Glomerular endothelial cell (primary cell): ENCODE results near the gene FASTKD1. TPM values are rescaled to one million over a fixed set of nuclear protein-coding genes. Genes with fewer than 3 reads are reported as not detected.
"Not testable (repeated sequence)": the region's sequence is repeated elsewhere in the genome, so short reads cannot be mapped to it uniquely, and the experiment has no call there.

Experiments
- DNase-seq: peaks from one replicate; pipeline ENCODE4 v3.0.0-alpha.2; 2011; ENCODE audit warnings: low read depth, low spot score; ENCODE audit errors: extremely low read depth
- total RNA-seq: library from RNA; depleted of rRNA; stranded (reverse); fragments of >200 nt; gene quantifications from 2 replicates; pipeline ENCODE4 v1.2.3, GENCODE V29; 2015

Gene FASTKD1
- total RNA-seq, 1 donor from 2014 or later = 25.7 TPM

GRCh38 chr2:169571571-169571970 is 2.1 kb downstream of the FASTKD1 start:
- no peak for DNase-seq

- DNase-seq = not testable (repeated sequence)
Measured at GRCh38 chr2:169570752-169571151, 2.9 kb downstream of the FASTKD1 start.

GRCh38 chr2:169569948-169570347 is 3.7 kb downstream of the FASTKD1 start:
- DNase-seq = no peak

- no peak for DNase-seq
Measured at GRCh38 chr2:169565686-169566085, 8.0 kb downstream of the FASTKD1 start.

GRCh38 chr2:169562519-169562918 is 11.1 kb downstream of the FASTKD1 start:
- DNase-seq = no peak

- DNase-seq = not testable (repeated sequence)
Measured at GRCh38 chr2:169562084-169562483, 11.6 kb downstream of the FASTKD1 start.

- DNase-seq = no peak
Measured at GRCh38 chr2:169561364-169561763, 12.3 kb downstream of the FASTKD1 start.

GRCh38 chr2:169546756-169547155 is 26.9 kb downstream of the FASTKD1 start:
- no peak for DNase-seq

- no peak for DNase-seq
Measured at GRCh38 chr2:169542433-169542832, 31.2 kb downstream of the FASTKD1 start.

- DNase-seq = no peak
Measured at GRCh38 chr2:169540146-169540545, 33.5 kb downstream of the FASTKD1 start.

- DNase-seq = not testable (repeated sequence)
Measured at GRCh38 chr2:169539460-169539859, 34.2 kb downstream of the FASTKD1 start.

GRCh38 chr2:169528271-169528701 is 45.4 kb downstream of the FASTKD1 start:
- DNase-seq = peak; percentile 45

- no peak for DNase-seq
Measured at GRCh38 chr2:169526451-169526850, 47.2 kb downstream of the FASTKD1 start.

- DNase-seq = no peak
Measured at GRCh38 chr2:169525434-169525833, 48.2 kb downstream of the FASTKD1 start.

- no peak for DNase-seq
Measured at GRCh38 chr2:169523681-169524080, 50.0 kb downstream of the FASTKD1 start.

- DNase-seq = no peak
Measured at GRCh38 chr2:169520896-169521295, 52.8 kb downstream of the FASTKD1 start.

- not testable (repeated sequence) for DNase-seq
Measured at GRCh38 chr2:169516488-169516995, 57.1 kb downstream of the FASTKD1 start.

- not testable (repeated sequence) for DNase-seq
Measured at GRCh38 chr2:169514758-169515157, 58.9 kb downstream of the FASTKD1 start.

GRCh38 chr2:169513926-169514325 is 59.7 kb downstream of the FASTKD1 start:
- DNase-seq = no peak

GRCh38 chr2:169513094-169513493 is 60.6 kb downstream of the FASTKD1 start:
- DNase-seq = no peak

GRCh38 chr2:169512525-169512924 is 61.1 kb downstream of the FASTKD1 start:
- no peak for DNase-seq

GRCh38 chr2:169511818-169512217 is 61.8 kb downstream of the FASTKD1 start:
- DNase-seq = no peak

- DNase-seq = no peak
Measured at GRCh38 chr2:169510496-169510895, 63.2 kb downstream of the FASTKD1 start.
